ENCODE data around the gene TXNDC2.
"Not testable (repeated sequence)": the region's sequence is repeated elsewhere in the genome, so short reads cannot be mapped to it uniquely, and the experiment has no call there.

TXNDC2 gene

DNA sequence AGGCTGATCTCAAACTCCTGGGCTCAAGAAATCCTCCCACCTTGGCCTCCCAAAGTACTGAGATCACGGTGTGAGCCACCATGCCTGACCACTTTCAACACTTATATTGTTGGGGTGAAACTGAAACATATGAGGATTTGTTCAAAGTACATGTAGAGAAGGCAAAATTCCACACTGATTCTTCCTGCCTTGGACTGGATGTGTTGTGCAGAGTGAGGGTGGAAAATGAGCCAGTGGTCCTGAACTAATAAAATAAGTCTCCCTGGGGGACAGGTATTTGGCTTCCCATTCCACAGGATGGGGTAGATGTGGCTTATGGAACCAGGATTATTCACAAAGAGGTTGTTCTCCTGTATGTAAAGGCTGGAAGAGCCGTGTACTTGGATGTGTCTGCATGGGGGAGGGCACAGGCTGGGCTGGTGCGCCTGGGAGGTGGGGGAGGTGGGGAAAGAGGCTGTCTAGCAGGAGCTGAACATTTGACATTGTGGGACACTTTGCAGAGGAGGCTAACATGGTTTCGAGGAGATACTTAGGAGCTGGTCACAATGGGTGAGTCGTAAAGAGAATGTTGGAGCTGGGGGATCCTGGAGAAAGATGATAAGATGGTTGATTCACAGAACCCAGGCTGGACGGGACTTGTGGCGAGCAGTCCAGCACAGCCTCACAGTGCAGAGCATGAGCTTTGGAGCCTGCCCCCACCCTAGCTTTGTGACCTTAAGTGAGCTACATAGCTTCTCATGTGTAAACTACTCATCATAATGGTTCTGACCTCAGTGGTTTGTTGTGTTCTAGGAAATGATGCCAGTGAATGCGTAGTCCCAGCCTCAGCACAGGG, at the start of gene TXNDC2:
TSS of gene TXNDC2 (plus strand) at position 804 of the 835 bp plus-strand sequence. CDS start 708 bp downstream, outside the sequence.
- no peak for DNase-seq (ENCODE audit: low spot score)

DNA sequence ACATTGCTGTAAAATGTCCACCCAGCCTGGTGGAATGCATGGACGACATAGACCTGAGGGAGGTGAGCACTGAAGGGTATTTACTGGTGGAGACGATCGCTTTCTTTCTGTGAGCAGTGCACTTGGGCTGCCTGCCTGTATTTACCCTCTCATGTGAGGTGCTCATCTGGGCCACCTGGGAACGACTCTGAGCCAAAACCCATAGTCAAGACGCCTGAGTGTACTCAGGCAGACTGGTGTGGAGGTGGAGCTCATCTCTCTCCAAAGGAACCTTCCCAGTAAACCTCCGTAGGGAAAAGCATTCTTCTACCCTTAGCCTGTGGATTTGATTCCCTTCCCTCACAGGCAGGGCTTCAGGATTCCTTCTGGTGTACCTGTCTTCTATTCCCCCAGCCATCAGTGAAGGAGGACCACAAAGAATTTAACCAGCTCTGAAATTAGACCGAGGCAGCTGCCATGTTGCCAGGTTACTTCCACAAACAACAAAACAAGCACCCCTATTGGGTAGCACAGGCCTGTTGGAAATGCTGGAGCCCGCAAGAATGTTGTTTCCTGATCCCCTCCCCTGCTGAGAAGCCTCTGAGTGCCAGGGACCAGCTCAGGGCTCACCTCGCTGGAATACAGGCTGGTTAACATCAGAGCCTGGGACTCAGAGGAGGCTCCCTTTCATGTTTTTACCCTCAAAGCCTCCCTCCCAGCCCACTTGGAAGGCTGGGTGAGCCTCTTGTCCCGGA, 47.5 kb upstream of the TXNDC2 start:
- DNase-seq (ENCODE audit: low spot score), result no peak

GRCh38 chr18:9839211-9839610, 46.6 kb upstream of the TXNDC2 start:
- no peak for DNase-seq (ENCODE audit: low spot score)

- DNase-seq (ENCODE audit: low spot score), result no peak
Observed at GRCh38 chr18:9839853-9840252, 45.9 kb upstream of the TXNDC2 start.

GRCh38 chr18:9841752-9842151, 44.0 kb upstream of the TXNDC2 start:
- no peak for DNase-seq (ENCODE audit: low spot score)

DNA sequence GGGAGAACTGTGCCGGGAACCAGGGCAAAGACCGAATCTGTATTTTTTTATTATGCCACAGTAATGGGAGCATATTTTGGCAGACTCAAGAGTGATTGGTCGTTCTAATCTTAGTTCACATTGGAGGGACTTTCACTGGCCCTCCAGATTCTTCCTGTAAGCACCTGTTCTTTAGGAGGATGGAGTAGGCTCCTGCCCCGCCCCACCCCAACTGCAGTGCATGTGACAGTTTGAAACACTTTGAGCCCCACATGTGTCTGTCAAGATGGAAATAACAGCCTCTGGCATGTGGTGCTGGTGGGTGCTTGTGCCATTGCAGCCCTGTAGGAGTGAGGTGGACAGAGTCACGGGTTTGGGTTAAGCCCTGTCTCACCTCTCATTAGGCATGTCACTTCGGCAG, 43.3 kb upstream of the TXNDC2 start:
- DNase-seq (ENCODE audit: low spot score), result no peak

GRCh38 chr18:9845256-9845655, 40.5 kb upstream of the TXNDC2 start:
- no peak for DNase-seq (ENCODE audit: low spot score)

- no peak for DNase-seq (ENCODE audit: low spot score)
Observed at GRCh38 chr18:9846162-9846925, 39.4 kb upstream of the TXNDC2 start.

DNA sequence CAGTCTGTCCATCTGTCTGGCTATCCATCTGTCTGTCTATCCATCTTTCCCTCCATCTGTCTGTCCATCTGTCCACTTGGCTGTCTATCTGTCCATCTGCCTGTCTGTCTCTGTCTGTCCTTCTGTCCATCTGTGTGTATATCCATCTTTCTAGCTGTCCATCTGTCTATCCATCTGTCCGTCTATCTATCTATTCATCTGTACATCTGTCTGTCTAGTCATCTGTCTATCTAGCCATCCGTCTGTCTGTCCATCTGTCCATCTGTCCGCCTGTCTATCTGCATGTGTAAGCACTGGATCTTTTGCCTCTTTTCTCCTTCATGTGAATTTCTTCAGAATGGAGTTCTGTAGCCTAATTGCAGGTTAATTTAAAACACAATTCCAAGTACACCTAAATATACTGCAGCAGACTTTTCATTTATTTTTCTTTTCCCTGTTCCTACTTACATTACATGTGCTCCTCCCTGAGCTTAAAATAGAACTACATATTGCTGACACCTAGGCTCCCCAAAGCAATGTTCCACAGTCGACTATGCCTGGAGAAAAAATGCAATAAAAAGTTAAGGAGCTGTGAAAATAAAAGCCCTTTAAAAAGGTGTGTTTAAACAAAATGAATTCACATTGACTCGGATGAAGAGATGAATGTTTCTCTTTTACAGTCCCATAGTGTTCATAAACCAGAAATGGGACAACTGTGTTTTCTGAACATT, 37.4 kb upstream of the TXNDC2 start:
- DNase-seq (ENCODE audit: low spot score), result no peak

GRCh38 chr18:9849407-9850283, 36.1 kb upstream of the TXNDC2 start:
- DNase-seq (ENCODE audit: low spot score), result no peak

GRCh38 chr18:9850309-9850708, 35.5 kb upstream of the TXNDC2 start:
- no peak for DNase-seq (ENCODE audit: low spot score)

DNA sequence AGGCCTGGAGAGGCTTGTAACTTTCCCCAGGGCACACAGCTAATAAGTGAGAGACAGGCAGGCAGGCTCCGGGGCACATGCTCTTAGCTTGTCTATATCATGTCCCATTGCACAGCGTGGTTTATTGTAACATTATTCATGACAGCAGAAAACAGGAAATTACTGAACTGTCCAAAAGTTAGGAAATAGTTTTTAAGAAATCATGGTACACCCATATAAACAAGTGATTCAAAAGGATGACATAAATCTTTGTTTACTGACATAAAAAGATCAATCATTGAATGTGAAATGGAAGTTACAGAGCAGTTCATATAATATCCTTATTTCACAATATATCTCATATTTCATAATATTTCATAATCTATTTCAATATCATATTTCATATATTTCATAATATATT, 34.3 kb upstream of the TXNDC2 start:
- no peak for DNase-seq (ENCODE audit: low spot score)

DNA sequence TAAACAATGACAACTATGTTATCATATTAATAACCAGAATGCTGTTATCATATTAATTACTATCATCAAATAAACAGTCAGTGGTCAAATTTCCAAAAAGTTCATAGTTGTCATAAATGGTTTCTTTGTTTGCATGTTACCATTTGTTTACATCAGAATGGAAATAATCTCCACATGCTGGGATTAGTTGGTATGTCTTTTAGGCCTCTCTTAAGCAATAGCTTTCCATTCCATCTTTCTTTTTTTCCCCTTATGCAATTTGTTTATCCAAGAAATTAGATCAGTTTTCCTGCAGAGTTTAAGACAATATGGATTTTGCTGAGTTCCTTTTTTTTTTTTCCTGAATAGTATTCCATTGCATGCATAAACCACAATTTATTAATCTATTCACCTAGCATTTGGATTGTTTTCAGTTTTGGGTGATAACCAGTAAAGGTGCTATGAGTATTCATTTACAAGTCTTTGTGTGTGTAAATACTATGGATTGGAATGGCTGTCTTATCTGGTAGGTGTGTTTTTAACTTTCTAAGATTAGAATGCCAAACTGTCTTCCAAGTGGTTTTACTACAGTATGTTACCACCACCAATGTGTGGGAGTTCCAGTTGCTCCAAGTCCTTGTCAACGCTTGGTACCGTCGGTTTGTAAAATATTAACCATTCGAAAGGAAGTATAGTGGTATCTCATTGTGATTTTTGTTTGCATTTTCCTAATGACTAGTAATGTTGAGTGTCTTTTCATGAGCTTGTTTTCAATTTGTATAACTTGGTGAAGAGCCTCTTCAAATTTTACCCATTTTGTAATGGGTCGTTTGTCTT, 33.3 kb upstream of the TXNDC2 start:
- no peak for DNase-seq (ENCODE audit: low spot score)

- DNase-seq (ENCODE audit: low spot score), result no peak
Observed at GRCh38 chr18:9854801-9855676, 30.7 kb upstream of the TXNDC2 start.

DNA sequence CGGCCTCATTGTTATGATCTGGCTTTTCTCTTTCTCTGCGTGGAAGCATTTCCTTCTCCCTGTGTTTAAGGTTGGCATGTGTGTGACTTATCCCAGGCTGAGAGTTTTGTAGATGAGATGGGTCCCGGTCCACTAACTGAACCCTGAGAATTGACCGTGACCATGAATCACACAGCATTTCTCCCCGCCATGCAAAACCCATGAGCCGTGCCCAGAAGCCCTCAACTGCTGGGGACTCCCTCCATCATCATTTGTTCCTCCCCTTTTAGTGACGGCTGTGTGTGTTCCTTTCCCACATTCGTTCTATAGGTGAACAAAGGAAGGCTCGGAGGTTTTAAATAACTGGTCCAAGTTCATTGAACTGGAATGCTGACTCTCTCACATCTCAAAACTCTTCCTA, 30.1 kb upstream of the TXNDC2 start:
- DNase-seq (ENCODE audit: low spot score), result no peak

DNA sequence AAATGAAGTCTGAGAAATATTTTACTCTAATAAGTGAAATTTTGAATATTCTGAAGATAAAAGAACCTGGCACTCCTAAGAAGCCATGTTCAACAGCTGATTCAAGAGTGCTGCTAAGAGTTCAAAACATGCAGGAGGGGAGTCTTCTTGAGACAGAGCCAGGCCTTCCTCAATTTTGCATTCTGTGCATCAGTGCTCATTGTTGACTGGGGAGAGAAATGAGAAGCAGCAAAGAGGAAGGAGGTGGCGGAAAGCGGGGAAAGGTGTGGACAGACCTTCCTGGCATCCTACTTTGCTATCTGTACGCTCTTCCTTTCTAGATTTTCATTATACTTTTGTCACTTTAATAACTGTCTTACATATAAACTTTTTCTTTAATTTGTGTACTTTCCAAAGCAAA, 29.7 kb upstream of the TXNDC2 start:
- DNase-seq (ENCODE audit: low spot score), result no peak

DNA sequence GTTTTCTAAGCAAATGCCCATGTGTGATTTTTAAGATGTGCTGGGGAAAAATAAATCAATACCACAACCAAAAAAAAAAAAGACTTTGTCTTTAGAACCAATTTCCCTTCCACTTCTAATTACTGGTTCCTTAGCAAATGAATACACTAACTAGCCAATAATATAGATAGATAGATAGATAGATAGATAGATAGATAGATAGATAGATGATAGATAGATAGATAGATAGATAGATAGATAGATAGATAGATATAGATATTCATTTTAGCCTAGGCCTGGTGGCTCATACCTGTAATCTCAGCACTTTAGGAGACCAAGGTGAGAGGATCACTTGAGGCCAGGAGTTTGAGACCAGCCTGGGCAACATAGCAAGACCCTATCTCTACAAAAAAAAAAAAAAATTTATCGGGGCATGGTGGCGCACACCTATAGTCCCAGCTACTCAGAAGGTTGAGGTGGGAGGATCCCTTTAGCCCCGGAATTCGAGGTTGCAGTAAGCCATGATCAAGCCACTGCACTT, 28.2 kb upstream of the TXNDC2 start:
- not testable (repeated sequence) for DNase-seq (ENCODE audit: low spot score)

- DNase-seq (ENCODE audit: low spot score), result no peak
Observed at GRCh38 chr18:9858642-9859041, 27.1 kb upstream of the TXNDC2 start.

DNA sequence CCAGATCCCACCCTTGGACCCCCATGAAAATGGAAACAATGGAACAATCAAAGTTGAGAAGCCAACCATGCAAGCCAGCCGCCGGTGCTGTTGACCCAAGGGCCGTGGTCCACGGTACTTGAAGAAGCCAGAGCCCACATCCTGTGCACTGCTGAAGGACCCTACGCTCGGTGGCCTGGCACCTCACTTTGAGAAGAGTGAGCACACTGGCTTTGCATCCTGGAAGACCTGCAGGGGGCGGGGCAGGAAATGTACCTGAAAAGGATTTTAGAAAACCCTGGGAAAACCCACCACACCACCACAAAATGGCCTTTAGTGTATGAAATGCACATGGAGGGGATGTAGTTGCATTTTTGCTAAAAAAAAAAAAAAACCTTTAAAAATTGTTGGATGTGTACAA, 26.5 kb upstream of the TXNDC2 start:
- no peak for DNase-seq (ENCODE audit: low spot score)
